ENCODE data around the gene MTFP1. TPM values are rescaled to one million over a fixed set of nuclear protein-coding genes. Genes with fewer than 3 reads are reported as not detected.

The MTFP1 gene
- total and polyA plus RNA-seq, 9 of the 15 experiments (the other 6 are each of a cell fraction or from before 2014, with no cell fraction given) = 10.7 to 52.0 (median 30.1) TPM

GRCh38 chr22:30423301-30423958 lies 2.1 kb upstream of the MTFP1 start (continued):
- TF ChIP-seq RFX1 (IDR thresholded peaks at IDR 0.05) (no peak), ZNF24 (IDR thresholded peaks at IDR 0.05) (no peak), HDGF (IDR thresholded peaks at IDR 0.05) (no peak), ZFX (CRISPR knock-in tag; IDR thresholded peaks at IDR 0.05) (peak; percentile 89), ZBTB40 (IDR thresholded peaks at IDR 0.05) (0 out of 2 replicates have a peak, but pooled peaks have one; percentile 34), ZBTB40 (CRISPR knock-in tag; IDR thresholded peaks at IDR 0.05) (no peak), SMAD4 (CRISPR knock-in tag; conservative IDR thresholded peaks at IDR 0.05) (0 out of 2 replicates have a peak, but pooled peaks have one; percentile 22), MGA (IDR thresholded peaks at IDR 0.05) (peak; percentile 70)
